ENCODE measurements around the gene TUBB6. TPM values are rescaled to one million over a fixed set of nuclear protein-coding genes. Genes with fewer than 3 reads are reported as not detected.

TUBB6 gene
- total RNA-seq, 4 donors from 2014 or later = 20.7 to 111 (median 50.5) TPM

- Histone ChIP-seq H3K4me1 (peaks cover 0 to 2% (median 0%) of the 10 kb centered on the region in 4 donors), H3K27ac (no peak overlapping the region), H3K4me3 (no peak overlapping the region), H3K9me3 (no peaks in the 10 kb centered on the region), H3K36me3 (no peaks in the 10 kb centered on the region), H3K27me3 (no peaks in the 10 kb centered on the region)
- no peak for TF ChIP-seq CTCF (IDR thresholded peaks at IDR 0.05)
- TF ChIP-seq POLR2A (IDR thresholded peaks at IDR 0.05) = no peak
- DNase-seq = no peak
These were observed 6.6 kb upstream of the TUBB6 start for GRCh38 chr18:12301263-12302005.

GRCh38 chr18:12302391-12303147 lies 5.5 kb upstream of the TUBB6 start:
- no peak for TF ChIP-seq POLR2A (IDR thresholded peaks at IDR 0.05)
- no peak for TF ChIP-seq CTCF (IDR thresholded peaks at IDR 0.05)
- H3K9me3 ChIP-seq = no peaks in the 10 kb centered on the region
- H3K27me3 ChIP-seq = no peaks in the 10 kb centered on the region
- H3K4me3 ChIP-seq = no peak overlapping the region
- peaks cover 0 to 11% (median 0%) of the 10 kb centered on the region in 4 donors for H3K4me1 ChIP-seq
- H3K36me3 ChIP-seq = no peaks in the 10 kb centered on the region
- DNase-seq = no peak
- H3K27ac ChIP-seq = no peak overlapping the region

GRCh38 chr18:12304351-12305210 lies 3.5 kb upstream of the TUBB6 start:
- H3K4me1 ChIP-seq = peaks cover 0 to 14% (median 5%) of the 10 kb centered on the region in 4 donors
- TF ChIP-seq POLR2A (IDR thresholded peaks at IDR 0.05) (no peak), CTCF (IDR thresholded peaks at IDR 0.05) (no peak)
- no peaks in the 10 kb centered on the region for H3K9me3 ChIP-seq
- DNase-seq = no peak
- H3K27me3 ChIP-seq = no peaks in the 10 kb centered on the region
- no peaks in the 10 kb centered on the region for H3K36me3 ChIP-seq
- no peak overlapping the region for H3K4me3 ChIP-seq
- no peak overlapping the region for H3K27ac ChIP-seq

GRCh38 chr18:12305211-12305610 lies 2.8 kb upstream of the TUBB6 start:
- peaks cover 0 to 14% (median 7%) of the 10 kb centered on the region in 4 donors for H3K4me1 ChIP-seq
- H3K9me3 ChIP-seq = no peaks in the 10 kb centered on the region
- H3K36me3 ChIP-seq = no peaks in the 10 kb centered on the region
- H3K27me3 ChIP-seq = no peaks in the 10 kb centered on the region
- H3K4me3 ChIP-seq = no peak overlapping the region
- no peak for DNase-seq
- no peak for TF ChIP-seq POLR2A (IDR thresholded peaks at IDR 0.05)
- TF ChIP-seq CTCF (IDR thresholded peaks at IDR 0.05) = no peak
- H3K27ac ChIP-seq = no peak overlapping the region

GRCh38 chr18:12305930-12306629 lies 2.0 kb upstream of the TUBB6 start:
- Histone ChIP-seq H3K27me3 (no peaks in the 10 kb centered on the region), H3K27ac (no peak overlapping the region), H3K4me1 (peaks cover 0 to 14% (median 7%) of the 10 kb centered on the region in 4 donors), H3K36me3 (no peaks in the 10 kb centered on the region), H3K9me3 (no peaks in the 10 kb centered on the region), H3K4me3 (no peak overlapping the region)
- DNase-seq = no peak
- TF ChIP-seq POLR2A (IDR thresholded peaks at IDR 0.05) = no peak
- TF ChIP-seq CTCF (IDR thresholded peaks at IDR 0.05) = no peak

Data from Peyer's patch (tissue), 4 donors.